ENCODE data around the gene PHF5A. TPM values are rescaled to one million over a fixed set of nuclear protein-coding genes. Genes with fewer than 3 reads are reported as not detected.
"Not testable (repeated sequence)": the region's sequence is repeated elsewhere in the genome, so short reads cannot be mapped to it uniquely, and the experiment has no call there.

The PHF5A gene
- total and polyA plus RNA-seq, 2 of the 8 experiments (the other 6 are each of a cell fraction or from before 2014, with no cell fraction given), result 119 to 135 TPM

DNA sequence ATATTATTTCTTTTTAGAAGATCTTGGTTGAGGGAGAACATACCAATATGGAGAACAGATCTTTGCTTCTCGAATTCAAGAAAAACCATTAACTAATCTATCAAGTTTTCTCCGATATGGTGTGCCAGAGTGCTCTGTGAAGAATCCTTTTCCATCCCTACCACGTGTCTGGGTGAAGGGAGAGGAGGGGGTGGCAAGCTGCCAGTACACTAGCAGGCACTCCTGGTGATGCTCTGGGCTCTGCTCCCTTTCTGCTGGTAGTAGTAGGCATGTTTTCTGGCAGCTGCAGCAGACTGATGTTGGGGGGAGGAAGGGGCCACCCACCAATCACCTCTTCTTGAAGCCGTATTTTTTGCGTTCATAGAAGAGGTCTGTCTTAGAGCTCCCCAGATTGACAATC is 8.4 kb downstream of the PHF5A start:
- not testable (repeated sequence) for H3K79me1 ChIP-seq (ENCODE audit: low read depth, low read length); H4K5ac ChIP-seq (ENCODE audit: insufficient read length, low read depth, low read length); H3K9me3 ChIP-seq (ENCODE audit: insufficient read depth in 2 of 2, low read depth in 1 of 2, low read length in 1 of 2); H3K23ac ChIP-seq (ENCODE audit: insufficient read length); H3K4me3 ChIP-seq (ENCODE audit: extremely low read depth in 1 of 4, insufficient read depth in 2 of 4, low read depth in 3 of 4, low read length in 4 of 4); FAIRE-seq; H3K4me1 ChIP-seq (replicated peaks in 1 of 4; ENCODE audit: control insufficient read depth in 3 of 4, insufficient read depth in 4 of 4, low read length in 3 of 4); H2BK20ac ChIP-seq (ENCODE audit: low read length); DNase-seq (ENCODE audit: low read depth in 1 of 2, low spot score in 2 of 2); H3K4ac ChIP-seq (replicated peaks; ENCODE audit: insufficient read length, low read depth, low read length); H3K27ac ChIP-seq (ENCODE audit: low read depth, low read length); H4K91ac ChIP-seq (replicated peaks; ENCODE audit: insufficient read length, low read length); H3K18ac ChIP-seq (ENCODE audit: extremely low read depth, low read length); H2BK15ac ChIP-seq (ENCODE audit: low read length); H4K8ac ChIP-seq (ENCODE audit: extremely low read depth, insufficient read depth, low read length); H3K27me3 ChIP-seq (replicated peaks in 1 of 4; ENCODE audit: control insufficient read depth in 3 of 4, extremely low read depth in 1 of 4, insufficient read depth in 3 of 4, low read length in 3 of 4); H4K20me1 ChIP-seq (replicated peaks in 1 of 2; ENCODE audit: control insufficient read depth in 1 of 2, insufficient read depth in 2 of 2, low read length in 2 of 2); H3K9ac ChIP-seq (replicated peaks in 1 of 4; ENCODE audit: extremely low read depth in 1 of 4, low read depth in 3 of 4, low read length in 3 of 4); H2BK120ac ChIP-seq (replicated peaks; ENCODE audit: low read depth, low read length); H3K79me2 ChIP-seq (ENCODE audit: control insufficient read depth in 1 of 2, insufficient read depth in 2 of 2, low read length in 2 of 2); H2BK5ac ChIP-seq (ENCODE audit: low read depth, low read length); H2BK12ac ChIP-seq (ENCODE audit: low read depth, low read length); H3K56ac ChIP-seq (replicated peaks; ENCODE audit: insufficient read length, low read depth, low read length); H3K14ac ChIP-seq (ENCODE audit: insufficient read length); H3K4me2 ChIP-seq (ENCODE audit: insufficient read depth in 1 of 2, low read depth in 2 of 2, low read length in 2 of 2); H3K23me2 ChIP-seq (ENCODE audit: low read depth, low read length); H2AK5ac ChIP-seq (ENCODE audit: low read depth, low read length); H2AFZ ChIP-seq (ENCODE audit: low read length)
- H3K36me3 ChIP-seq (ENCODE audit: control insufficient read depth in 2 of 4, insufficient read depth in 4 of 4, low read length in 3 of 4), result peaks cover 21 to 56% (median 42%) of the 10 kb centered on the region in 4 experiments
- CTCF ChIA-PET (ENCODE audit: partially characterized antibody), result interaction anchor here (1.0 to 5.7 kb wide), 2 partner anchors 58 to 64 kb away, joined by 5 to 29 read pairs; no protein-coding TSS in a partner anchor
- 95% methylated on average over 5 of the region's 5 CpGs; no CpG with 5 or more reads in 1 of the 2 experiments for WGBS, 2 experiments (ENCODE audit: extremely low coverage in 1 of 2, insufficient coverage in 1 of 2, insufficient read length in 1 of 2, insufficient replicate concordance in 2 of 2, low coverage in 1 of 2, low lambda C conversion rate in 2 of 2, missing lambda C conversion rate in 1 of 2)
- POLR2A ChIA-PET (ENCODE audit: partially characterized antibody), result interaction anchor here (0.8 to 30.6 kb wide), 6 partner anchors 4 to 61 kb away, joined by 3 to 887 read pairs (median 10); partner anchors contain the start of genes ACO2, PHF5A and TOB2

All from H1 (cell line).